Endothelial cell of umbilical vein (primary cell): ENCODE data around the gene ARMC5.

Source experiments
- EZH2 ChIP-seq: IDR thresholded peaks from 2 replicates; pipeline ENCODE4 v1.6.1; 2012; ENCODE audit warnings: borderline replicate concordance, low read depth, mild to moderate bottlenecking, moderate library complexity, low read length, inconsistent platforms; ENCODE audit not compliant: severe bottlenecking
- FOS ChIP-seq: IDR thresholded peaks from 2 replicates; pipeline ENCODE4 v1.6.1; 2011; ENCODE audit warnings: mild to moderate bottlenecking, low read length, moderate library complexity, borderline replicate concordance; ENCODE audit not compliant: insufficient read depth
- GATA2 ChIP-seq: IDR thresholded peaks from 2 replicates; pipeline ENCODE4 v1.7.0; 2011; ENCODE audit warnings: low read depth, mild to moderate bottlenecking, moderate library complexity, mixed read lengths, low read length; ENCODE audit not compliant: insufficient read length, insufficient read depth
- MAX ChIP-seq: IDR thresholded peaks from 2 replicates; pipeline ENCODE4 v1.6.1; 2011; ENCODE audit not compliant: insufficient read depth, insufficient read length
- POLR2A ChIP-seq: IDR thresholded peaks from 2 replicates; pipeline ENCODE4 v1.6.1; 2012; ENCODE audit warnings: low read depth, mild to moderate bottlenecking, control low read depth, low read length
- POLR2AphosphoS5 ChIP-seq: IDR thresholded peaks from 2 replicates; pipeline ENCODE4 v1.6.1; 2012; ENCODE audit warnings: low read depth, mild to moderate bottlenecking, control low read depth, low read length, moderate library complexity; ENCODE audit not compliant: insufficient read depth
- TF ChIP-seq, protein P1 (sequence below), 2 donors: IDR thresholded peaks; 1 replicate in 1 of 2; 2 replicates in 1 of 2; pipeline ENCODE4 v1.5.1; 2011; ENCODE audit warnings: low read length in 2 of 2, mild to moderate bottlenecking in 2 of 2, moderate library complexity in 2 of 2, control low read depth in 1 of 2, inconsistent platforms in 1 of 2, low read depth in 1 of 2; ENCODE audit not compliant: insufficient read depth in 1 of 2; ENCODE audit errors: extremely low read depth in 1 of 2

DNA sequence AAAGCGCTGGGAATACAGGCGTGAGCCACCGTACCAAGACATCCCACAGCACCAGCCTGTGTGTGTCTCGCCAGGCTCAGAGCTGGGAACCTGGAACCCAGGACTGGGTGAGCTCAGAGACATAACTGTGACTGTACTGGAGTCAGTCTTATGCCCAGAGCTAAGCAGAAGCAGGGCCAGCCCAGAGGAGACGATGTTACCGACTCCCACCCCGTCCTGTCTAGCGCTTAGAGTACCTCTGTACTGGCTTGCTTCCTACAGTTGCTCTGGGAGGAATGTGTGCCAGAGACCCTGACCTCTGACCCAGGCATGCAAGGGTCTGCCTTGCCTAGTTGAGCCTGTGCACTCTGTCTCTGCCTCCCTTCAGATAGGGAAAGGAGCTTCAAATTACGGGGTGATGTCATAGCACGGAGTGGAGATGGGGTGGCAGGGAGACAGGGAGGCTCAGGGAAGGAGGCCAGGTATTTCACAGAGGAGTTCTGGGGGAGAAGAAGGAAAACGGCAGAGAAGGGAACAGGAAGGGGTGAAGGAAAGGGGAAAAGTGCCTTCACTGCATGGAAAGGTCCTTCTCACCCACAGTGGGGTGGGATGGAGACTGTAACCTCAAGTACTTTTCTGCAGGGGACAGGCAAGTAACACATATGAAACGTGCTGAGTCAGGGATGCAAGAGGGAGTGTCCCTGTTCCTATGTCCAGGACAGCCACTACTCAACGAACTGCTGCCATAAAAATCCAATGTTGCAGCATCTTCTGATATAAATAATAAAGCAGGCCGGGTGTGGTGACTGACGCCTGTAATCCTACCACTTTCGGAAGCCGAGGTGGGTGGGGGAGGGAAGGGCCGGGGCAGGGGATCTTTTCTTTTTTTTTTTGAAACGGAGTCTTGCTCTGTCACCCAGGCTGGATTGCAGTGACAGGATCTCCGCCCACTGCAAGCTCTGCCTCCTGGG, 5.8 kb upstream of the ARMC5 start:
- TF ChIP-seq, protein P1, sequence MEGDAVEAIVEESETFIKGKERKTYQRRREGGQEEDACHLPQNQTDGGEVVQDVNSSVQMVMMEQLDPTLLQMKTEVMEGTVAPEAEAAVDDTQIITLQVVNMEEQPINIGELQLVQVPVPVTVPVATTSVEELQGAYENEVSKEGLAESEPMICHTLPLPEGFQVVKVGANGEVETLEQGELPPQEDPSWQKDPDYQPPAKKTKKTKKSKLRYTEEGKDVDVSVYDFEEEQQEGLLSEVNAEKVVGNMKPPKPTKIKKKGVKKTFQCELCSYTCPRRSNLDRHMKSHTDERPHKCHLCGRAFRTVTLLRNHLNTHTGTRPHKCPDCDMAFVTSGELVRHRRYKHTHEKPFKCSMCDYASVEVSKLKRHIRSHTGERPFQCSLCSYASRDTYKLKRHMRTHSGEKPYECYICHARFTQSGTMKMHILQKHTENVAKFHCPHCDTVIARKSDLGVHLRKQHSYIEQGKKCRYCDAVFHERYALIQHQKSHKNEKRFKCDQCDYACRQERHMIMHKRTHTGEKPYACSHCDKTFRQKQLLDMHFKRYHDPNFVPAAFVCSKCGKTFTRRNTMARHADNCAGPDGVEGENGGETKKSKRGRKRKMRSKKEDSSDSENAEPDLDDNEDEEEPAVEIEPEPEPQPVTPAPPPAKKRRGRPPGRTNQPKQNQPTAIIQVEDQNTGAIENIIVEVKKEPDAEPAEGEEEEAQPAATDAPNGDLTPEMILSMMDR (IDR thresholded peaks at IDR 0.05; ENCODE audit: extremely low read depth in 1 of 2, insufficient read depth in 1 of 2, low read depth in 1 of 2, low read length in 2 of 2) = no peak
- no peak for TF ChIP-seq POLR2AphosphoS5
- no peak for TF ChIP-seq EZH2
- TF ChIP-seq GATA2 = no peak
- no peak for TF ChIP-seq POLR2A
- no peak for TF ChIP-seq MAX
- no peak for TF ChIP-seq FOS
